Skin epidermis (tissue), 12 donors: ENCODE results near the gene ALDOA.
A peak's percentile ranks its signal among the peaks of the same experiment; 100 is the strongest.

Source experiments
- H3K27ac ChIP-seq, 21 experiments: fragments of 200-600 bp; sonication (generic) in 11 of 21; one replicate each; pipeline ENCODE4 v1.5.0; 2020; ENCODE audit warnings: mild to moderate bottlenecking in 3 of 21, inconsistent platforms in 2 of 21, moderate library complexity in 2 of 21
- H3K4me3 ChIP-seq, 7 experiments: fragments of 200-600 bp; sonication (generic) in 2 of 7; one replicate each; pipeline ENCODE4 v1.5.0; 2020; ENCODE audit warnings: inconsistent platforms in 2 of 7, mild to moderate bottlenecking in 2 of 7, moderate library complexity in 1 of 7

The ALDOA gene

DNA sequence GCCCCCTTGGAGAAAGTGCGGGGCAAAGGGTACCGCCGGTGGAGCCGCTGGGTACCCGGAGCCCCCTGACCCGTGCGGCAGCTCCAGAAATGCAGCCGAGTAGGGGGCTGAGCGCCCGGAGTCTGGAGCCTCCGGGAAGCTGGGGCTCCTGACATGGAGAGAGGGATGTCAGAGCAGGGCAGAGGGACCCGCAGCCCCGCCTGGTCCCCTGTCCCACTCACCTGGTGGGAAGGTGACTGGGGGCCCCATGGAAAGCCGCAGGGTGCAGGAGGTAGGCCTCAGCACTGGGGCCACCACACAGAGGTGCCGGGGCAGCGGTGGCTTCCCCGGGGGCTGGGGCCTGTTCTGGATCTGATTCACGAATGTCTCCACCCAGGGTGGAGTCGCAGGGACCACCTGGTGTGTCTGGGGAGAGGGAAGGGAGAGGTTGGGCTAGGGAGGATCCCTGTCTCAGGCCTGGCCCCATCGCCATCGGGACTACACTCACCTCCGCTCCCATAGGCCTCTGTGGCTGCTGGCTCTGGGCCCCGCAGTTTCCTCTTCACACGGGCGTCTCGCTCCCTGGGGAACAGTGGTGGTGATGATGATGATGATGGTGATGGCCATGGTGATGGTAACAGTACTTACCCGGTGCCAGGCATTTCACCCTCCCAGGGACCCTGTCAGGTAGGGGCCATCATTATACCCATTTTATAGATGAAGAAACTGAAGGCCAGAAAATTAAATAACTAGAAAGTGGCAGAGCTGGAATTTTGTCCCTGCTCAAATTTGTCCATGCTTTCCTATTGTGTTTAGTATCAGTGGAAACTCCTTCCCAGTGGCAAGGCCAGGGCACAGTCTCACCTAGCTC, 21.0 kb downstream of the ALDOA start:
- peak overlapping the region in 2 of 21 experiments; percentile 27 to 55 for H3K27ac ChIP-seq
- no peak overlapping the region for H3K4me3 ChIP-seq

DNA sequence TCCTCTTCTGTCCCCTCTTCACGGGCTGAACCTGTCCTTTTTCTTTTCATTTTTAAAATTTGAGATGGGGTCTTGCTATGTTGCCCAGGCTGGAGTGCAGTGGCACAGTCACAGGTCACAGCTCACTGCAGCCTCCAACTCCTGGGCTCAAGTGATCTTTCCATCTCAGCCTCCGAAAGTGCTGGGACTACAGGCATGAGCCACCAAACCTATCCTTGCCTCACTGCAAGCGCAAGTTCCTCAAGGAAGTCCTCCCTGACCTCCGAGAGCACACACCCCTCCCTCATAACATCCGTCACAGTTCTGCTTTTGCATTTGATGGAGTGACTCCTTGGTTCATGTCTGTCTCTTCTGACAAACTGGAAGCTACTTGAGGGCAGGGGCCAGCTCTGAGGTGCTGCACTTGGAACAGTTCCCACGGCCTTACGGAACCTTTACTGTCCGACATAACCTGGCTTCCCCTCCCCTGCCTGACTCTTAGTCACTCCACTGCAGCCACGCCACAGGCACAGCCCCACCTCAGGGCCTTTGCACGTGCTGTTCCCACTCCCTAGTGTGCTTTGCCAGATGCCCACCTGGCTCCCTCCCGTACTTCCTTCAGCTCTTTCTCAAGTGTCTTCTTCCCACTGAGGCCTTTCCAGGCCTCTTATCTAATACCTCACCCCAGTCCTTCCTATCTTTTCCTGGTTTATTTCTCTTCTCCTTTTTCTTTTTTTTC, 21.8 kb downstream of the ALDOA start:
- no peak overlapping the region for H3K27ac ChIP-seq
- no peak overlapping the region for H3K4me3 ChIP-seq

DNA sequence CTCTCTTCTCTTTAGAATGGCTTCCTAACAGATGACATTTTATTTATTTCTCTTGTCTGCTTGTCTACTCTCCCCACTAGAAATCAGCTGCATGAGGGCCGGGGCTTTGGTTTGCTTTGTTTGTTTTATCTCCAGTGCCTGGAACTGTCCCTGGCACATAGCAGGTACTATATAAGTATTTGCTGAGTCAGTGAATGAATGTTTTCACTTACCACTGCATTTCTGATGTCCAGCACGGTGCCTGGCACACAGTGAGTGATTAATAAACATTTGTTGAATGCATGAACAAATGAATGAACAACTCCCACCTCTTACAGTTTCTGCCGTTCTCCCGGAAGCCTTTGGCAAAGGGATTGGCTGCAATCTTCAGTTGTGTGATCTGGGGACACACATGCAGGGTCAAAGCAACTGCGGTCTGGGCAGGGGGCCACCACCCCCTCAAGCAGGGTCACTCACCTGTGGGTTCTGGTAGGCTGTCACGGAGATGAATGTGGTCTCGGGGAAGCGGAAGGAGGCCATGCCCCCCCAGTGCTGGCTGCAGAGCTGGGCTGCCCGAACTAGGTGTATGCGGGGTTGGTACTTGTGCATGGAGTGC, 22.8 kb downstream of the ALDOA start:
- Histone ChIP-seq H3K27ac (peak overlapping the region in 3 of 21 experiments; percentile 17 to 42 (median 30)), H3K4me3 (no peak overlapping the region)

DNA sequence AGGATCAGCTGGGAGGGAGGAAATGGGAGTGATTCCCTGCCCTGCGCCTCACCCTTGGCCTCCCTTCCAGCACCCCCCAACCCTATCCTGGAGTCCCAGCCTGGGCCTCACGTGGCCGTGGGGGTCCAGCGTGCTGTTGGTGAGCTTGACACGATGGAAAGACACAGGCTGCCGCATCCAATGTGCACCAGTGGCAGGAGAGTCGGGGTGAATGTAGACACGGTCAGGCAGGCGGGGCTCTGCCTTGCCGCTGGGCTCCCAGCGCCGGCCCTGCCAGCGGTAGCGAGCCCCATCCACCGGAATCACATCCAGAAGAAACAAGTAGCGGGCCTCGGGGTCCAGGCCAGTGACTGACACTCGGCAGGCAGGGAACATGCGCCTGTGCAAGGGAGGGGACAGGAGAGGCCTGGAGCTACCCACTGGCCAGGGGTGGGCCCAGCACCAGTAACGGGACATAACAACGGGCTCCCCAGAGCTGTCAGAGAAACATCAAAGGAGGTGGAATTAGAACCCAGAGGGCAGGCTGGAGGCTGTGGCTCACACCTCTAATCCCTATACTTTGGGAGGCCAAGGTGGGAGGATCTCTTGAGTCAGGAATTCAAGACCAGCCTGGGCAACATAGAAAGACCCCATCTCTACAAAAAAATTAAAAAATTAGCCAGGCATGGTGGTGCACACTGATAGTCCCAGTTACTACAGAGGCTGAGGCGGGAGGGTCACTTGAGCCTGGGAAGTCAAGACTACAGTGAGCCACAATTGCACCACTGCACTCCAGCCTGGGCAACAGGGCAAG, 23.5 kb downstream of the ALDOA start:
- Histone ChIP-seq H3K4me3 (no peak overlapping the region), H3K27ac (peak overlapping the region in 8 of 21 experiments; percentile 14 to 89 (median 42))

DNA sequence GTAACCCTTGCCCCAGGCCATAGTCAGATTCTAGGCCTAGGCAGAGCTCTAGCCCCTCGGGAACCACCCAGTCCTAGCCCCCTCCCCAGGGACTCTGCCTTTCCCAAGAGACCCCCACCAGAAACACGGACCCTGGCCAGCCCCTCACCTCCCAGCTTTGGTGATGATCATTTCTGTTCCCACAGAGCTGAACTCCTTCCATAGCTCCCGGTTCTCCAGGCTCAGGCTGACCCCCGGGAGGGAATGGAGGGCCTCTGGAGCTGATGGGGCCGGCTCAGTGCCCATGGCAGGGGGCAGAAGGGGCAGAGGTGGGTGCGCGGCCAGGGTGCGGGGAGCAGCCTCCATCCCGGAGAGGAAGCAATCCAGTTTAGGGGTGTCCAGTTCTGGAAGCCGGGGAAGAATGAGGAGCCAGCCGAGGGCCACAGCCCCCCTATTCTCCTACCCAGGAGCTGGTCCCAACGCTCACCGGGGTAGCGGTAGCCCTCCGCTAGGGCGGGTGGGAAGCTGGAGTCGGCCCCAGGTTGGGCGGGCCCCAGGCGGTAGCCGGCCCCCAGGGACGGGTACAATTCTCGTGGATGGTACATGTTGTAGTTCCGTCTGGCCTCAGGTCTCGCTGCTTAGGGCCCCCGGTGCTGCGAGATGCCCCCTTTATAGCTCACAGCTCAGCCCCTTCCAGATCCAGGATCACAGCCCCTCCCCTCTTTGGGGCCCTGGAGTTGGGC, 25.2 kb downstream of the ALDOA start:
- peak overlapping the region; percentile 27 to 93 (median 84) for H3K27ac ChIP-seq
- peak overlapping the region in 6 of 7 experiments; percentile 39 to 51 (median 46) for H3K4me3 ChIP-seq

DNA sequence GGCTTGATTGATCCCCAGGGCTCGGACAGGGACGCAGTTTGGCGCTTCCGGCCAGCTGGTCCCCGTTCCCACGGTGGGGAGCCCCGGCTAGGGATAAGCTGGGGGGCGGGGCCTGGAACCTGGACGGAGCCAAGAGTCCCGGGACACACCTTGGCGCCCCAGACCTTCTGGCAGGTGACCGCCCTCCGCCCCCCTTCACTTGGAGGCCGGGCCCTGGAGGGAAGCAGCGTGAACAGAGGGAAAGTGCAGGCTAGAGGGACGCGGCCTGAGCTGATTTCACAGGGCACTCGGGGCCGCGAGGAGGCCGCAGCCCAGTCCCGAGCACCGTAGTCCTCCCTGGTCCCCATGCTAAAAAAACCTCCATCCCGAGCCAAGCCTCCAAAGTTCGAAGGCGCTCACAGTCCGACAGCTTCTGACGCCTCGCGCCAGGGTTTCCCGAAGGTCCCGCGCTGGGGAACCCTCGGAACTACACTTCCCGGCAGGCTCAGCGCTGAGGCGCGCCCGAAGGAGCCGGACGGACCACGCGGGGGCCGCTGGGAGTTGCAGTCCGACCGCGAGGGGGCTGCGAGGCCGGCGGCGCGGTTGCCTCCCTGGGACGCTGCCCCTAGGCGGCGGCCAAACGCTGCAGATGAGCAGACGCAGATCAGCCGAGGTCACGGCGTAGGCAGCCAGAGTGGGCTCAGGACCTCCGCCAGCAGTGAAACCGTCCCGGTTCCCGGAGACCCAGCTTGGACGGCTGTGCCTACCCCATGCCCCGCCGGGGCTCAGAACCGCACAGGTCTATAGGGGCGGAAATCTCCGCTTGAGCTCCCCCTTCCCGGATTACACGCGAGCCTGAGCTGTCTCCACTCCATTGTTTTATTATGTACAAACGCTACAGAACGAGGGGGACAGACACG, 26.2 kb downstream of the ALDOA start, which contains the start of gene TBX6:
TBX6 (minus strand) TSS at position 451 of the 899 bp plus-strand sequence. CDS start 731 bp downstream, outside the sequence.
- Histone ChIP-seq H3K27ac (peak within 1 kb of the TSS; percentile 27 to 93 (median 84)), H3K4me3 (peak within 1 kb of the TSS; percentile 39 to 51 (median 45))

DNA sequence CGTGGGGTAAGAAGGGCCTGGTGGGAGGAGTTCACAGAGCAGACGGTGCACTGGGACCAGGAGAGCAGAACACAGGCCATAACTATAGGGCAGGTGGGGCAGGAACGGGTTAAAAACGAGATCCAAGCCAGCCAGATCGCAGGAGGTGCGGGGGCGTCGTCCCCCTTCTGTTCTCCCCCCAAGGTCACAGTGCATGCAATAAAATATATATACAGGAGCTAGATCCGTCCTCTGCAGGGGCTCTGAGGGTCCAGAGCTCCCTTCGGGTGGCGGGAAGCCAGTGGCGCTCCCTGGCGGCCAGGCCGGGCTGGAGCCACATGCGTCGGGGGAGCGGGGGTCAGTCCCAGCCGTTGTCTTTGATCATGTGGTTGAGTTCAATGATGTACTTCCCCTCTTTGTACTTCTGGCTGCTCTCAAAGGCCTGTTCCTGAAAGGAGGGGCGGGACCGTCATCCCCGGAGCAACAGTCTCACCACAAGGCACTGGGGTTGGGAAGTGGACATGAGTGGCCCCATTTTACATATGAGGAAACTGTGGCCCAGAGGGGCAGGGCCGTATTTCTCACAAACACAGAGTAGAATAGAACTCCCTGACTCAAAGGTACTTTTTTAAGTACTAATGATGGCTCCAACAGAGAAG, 26.9 kb downstream of the ALDOA start:
- Histone ChIP-seq H3K27ac (peak overlapping the region in 20 of 21 experiments; percentile 70 to 93 (median 84)), H3K4me3 (peak overlapping the region; percentile 39 to 51 (median 45))

DNA sequence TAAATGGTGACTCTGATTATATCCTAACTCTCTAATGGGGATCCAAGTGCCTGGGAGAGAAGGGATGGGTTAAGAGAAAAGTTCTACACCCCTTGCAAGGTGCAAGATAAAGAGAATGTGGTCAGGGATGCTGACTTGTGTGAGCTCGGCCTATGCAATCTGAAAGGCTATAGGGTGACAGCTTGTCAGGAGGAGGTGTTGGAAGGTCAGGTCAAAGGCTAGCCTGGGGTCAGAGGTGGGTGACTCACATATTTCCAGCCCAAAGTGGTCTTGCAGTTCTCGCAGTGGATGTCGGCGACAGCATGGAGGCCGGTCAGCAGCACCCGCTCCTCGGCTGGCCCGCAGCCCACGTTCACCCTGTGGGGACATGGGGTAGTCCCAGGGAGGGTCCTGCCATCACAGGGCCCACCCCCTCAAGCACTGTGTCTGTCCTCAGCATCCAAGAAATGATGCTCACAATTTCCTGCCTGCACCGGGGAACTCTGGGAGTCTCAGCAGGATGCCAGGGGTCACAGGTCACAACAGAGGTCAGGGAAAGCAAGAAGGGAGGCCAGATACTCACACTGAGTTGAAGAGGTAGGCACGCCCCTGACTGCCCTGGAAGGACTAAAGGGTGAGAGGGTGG, 29.1 kb downstream of the ALDOA start:
- peak overlapping the region; percentile 62 to 98 (median 92) for H3K27ac ChIP-seq
- peak overlapping the region; percentile 40 to 80 (median 61) for H3K4me3 ChIP-seq

DNA sequence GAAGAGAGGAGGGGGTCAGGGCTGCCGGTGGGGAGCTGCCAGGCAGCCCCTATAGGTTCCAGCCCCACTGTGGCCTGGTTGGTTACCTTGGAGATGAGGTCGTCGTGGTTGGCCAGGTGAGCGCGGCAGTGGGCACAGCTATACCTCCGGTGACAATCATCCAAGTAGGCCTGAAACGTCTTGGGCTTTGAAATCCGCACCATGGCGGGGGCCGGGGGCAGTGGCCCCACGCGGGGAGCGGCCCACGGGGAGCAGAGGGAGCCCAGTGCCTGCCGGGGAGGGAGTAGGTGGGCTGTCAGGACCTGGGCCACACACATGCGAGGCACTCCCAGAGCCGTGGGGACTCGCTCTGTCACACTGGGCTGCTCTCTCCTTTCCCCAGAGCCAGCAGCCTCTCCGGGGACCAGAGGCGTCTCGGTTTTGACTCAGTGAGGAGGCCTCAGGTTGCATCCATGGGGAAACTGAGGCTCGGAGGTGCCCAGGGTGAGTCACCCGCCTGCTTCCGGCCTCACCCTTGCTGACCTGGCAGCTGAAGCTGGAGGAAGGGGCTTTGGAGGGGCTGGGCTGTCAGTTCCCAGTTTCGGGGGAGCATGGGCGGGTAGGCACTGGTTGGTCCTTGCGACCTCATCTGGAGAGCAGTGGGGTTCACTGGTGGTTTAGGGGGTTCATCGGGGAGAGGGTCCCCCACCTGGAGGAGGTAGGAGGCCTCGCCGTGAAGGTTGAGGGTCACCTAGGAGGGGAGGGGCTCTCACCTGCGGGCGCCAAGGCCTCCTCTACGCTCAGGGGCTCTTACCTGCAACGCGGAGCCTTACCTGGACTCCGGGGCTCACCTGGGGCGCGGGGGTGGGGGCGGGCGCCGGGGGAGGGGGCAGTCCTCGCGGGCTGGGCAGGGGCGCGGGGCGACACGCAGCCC, 29.9 kb downstream of the ALDOA start:
- Histone ChIP-seq H3K4me3 (peak overlapping the region; percentile 40 to 80 (median 61)), H3K27ac (peak overlapping the region; percentile 62 to 98 (median 92))

DNA sequence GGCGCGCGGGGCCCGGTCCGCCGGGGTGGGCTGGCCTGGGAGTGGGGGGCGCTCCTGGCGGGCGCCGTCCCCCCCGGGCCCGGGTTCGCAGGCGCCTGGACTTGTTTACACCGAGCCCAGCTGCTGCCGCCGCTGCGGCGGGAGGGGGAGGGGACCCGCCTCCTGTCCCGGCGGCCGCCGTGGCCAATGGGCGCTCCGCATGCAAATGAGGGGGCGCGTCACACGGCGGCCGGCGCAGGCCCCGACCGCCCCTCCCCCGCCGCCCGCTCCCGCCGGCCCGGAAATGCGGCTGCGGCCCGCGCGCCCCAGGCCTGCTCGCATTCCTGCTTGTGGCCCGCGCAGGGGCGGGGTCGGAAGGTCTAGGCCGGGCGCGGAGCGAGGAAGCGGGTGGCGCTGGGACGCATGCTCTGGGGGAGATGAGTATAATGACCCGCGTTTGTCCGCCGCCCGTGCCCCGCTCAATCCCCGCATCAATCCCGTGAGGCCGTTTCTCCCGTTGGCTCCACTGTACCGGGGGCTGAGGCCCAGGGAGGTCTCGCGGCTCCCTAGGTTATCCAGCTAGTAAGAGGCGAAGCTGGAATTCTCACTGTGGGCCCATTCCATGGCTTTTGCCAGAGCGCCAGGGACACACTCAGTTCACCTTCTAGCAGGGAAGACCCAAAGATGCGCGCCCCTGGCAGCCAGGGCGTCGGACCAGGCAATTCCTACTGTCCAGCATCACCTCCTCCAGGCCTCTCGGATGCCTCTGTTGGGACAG, 30.7 kb downstream of the ALDOA start, which contains the start of gene YPEL3:
YPEL3 (minus strand) TSS at position 109 of the 757 bp plus-strand sequence. CDS start 731 bp downstream, outside the sequence.
- peak within 1 kb of the TSS; percentile 40 to 80 (median 61) for H3K4me3 ChIP-seq

DNA sequence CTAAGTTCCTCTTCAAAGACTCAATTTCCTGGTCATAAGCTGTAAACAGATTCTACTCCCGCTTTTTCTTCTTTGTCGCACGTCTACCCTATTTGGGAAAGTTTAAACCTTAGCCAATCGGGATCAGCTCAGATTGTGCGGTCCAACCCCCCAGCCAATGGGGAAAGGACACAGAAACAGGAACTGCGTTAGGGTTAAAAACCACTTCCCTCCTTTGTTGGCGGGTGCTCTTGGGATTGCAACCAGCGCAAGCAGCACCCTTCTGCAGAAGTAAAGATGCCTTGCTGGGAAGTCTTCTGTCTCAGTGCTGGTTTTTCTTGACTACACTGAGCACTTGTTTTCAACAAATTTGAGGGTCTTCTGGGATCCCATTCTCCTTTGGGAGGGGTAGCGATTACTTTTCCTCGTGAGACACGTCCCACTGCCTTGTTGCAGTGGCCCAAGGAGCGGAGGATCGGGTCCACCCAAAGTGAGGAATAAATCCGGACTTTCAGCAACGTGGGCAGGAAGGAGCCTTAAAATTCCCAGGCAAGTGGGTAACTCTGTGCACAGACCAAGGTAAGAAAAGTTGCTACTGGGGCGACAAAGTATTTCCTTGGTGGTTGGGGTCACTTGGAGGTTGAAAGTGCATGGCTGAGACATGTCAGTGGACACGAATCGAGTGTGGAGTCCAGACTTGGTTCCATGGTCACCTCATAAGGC, 31.5 kb downstream of the ALDOA start:
- peak overlapping the region in 20 of 21 experiments; percentile 79 to 98 (median 92) for H3K27ac ChIP-seq
- peak overlapping the region in 5 of 7 experiments; percentile 40 to 80 (median 61) for H3K4me3 ChIP-seq

More for the DNA sequence above, 30.7 kb downstream of the ALDOA start, which contains the start of gene YPEL3:
- peak within 1 kb of the TSS; percentile 62 to 98 (median 92) for H3K27ac ChIP-seq

DNA sequence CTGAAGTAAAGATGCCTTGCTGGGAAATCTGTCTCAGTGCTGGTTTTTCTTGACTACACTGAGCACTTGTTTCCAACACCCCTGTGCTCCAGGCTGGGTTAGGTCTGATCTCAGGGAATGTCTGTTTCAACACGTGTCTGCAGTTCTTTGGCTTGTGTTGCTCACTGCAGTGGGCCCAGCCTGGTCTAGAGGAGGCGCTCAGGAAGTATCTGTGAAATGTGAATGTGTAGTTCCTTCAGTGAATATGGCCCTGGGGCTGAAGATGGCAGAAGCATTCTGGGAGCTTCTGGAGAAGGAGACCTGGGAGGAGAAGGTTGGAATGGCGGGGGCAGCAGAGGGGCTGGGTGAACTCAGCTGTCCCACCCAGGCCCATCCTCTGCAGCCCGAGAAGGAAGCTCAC, 38.5 kb downstream of the ALDOA start:
- peak overlapping the region in 1 of 21 experiments; percentile 17 for H3K27ac ChIP-seq
- H3K4me3 ChIP-seq, result no peak overlapping the region

DNA sequence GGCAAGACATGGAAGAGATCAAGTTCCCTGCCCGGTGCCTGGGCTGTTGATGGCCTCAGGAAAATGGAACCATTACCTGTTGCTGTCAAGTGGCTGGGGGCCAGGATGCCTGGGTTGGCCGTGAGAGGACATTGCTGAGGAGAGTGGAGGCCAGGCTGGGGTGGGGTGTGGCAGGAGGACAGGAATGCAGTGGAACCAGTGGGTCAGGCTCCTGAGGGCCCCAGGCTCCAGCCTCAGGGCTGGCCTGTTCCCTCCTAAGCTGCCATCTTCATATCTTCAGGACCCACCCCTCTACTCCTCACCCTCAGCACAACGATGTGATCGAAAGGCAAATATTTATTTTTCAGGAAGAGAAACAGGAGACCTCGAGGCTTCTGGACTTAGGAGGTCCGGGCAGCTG, 38.9 kb downstream of the ALDOA start:
- Histone ChIP-seq H3K4me3 (no peak overlapping the region), H3K27ac (peak overlapping the region in 1 of 21 experiments; percentile 17)
